Large intestine (tissue), 3 donors: Measurements from ENCODE around the gene PBX2. TPM values are rescaled to one million over a fixed set of nuclear protein-coding genes. Genes with fewer than 3 reads are reported as not detected.
"Not testable (repeated sequence)": the region's sequence is repeated elsewhere in the genome, so short reads cannot be mapped to it uniquely, and the experiment has no call there.

Source experiments
- DNase-seq, 2 donors: peaks; one replicate each; pipeline versions ENCODE4 v3.0.0 to v3.0.0-alpha.2; 2013
- H3K27ac ChIP-seq: one replicate; pipeline ENCODE4 v1.5.1; 2013; ENCODE audit warnings: low read length
- H3K27me3 ChIP-seq: 2 replicates; pipeline ENCODE4 v1.6.1; 2013; ENCODE audit warnings: low read length; ENCODE audit not compliant: control insufficient read depth, insufficient read depth
- H3K36me3 ChIP-seq: 2 replicates; pipeline ENCODE4 v1.6.1; 2013; ENCODE audit warnings: low read length; ENCODE audit not compliant: control insufficient read depth, insufficient read depth
- H3K4me1 ChIP-seq: one replicate; pipeline ENCODE4 v1.6.1; 2013; ENCODE audit warnings: low read length; ENCODE audit not compliant: control insufficient read depth, insufficient read depth
- H3K4me3 ChIP-seq: one replicate; pipeline ENCODE4 v1.5.1; 2013; ENCODE audit warnings: low read length
- H3K9me3 ChIP-seq: one replicate; pipeline ENCODE4 v1.6.1; 2013; ENCODE audit warnings: mild to moderate bottlenecking, low read depth, low read length, moderate library complexity; ENCODE audit not compliant: control insufficient read depth
- WGBS: methylation state at CpG from one replicate; pipeline ENCODE4 v1.1.5; 2013; ENCODE audit warnings: low lambda C conversion rate; ENCODE audit not compliant: insufficient coverage; 5-methylcytosine and 5-hydroxymethylcytosine counted together
- polyA plus RNA-seq: library from polyadenylated mRNA; unstranded; fragments of 120-200 nt; gene quantifications from one replicate; pipeline ENCODE4 v1.2.1, GENCODE V29; 2013

PBX2 gene
- polyA plus RNA-seq, 1 donor, result 125 TPM

DNA sequence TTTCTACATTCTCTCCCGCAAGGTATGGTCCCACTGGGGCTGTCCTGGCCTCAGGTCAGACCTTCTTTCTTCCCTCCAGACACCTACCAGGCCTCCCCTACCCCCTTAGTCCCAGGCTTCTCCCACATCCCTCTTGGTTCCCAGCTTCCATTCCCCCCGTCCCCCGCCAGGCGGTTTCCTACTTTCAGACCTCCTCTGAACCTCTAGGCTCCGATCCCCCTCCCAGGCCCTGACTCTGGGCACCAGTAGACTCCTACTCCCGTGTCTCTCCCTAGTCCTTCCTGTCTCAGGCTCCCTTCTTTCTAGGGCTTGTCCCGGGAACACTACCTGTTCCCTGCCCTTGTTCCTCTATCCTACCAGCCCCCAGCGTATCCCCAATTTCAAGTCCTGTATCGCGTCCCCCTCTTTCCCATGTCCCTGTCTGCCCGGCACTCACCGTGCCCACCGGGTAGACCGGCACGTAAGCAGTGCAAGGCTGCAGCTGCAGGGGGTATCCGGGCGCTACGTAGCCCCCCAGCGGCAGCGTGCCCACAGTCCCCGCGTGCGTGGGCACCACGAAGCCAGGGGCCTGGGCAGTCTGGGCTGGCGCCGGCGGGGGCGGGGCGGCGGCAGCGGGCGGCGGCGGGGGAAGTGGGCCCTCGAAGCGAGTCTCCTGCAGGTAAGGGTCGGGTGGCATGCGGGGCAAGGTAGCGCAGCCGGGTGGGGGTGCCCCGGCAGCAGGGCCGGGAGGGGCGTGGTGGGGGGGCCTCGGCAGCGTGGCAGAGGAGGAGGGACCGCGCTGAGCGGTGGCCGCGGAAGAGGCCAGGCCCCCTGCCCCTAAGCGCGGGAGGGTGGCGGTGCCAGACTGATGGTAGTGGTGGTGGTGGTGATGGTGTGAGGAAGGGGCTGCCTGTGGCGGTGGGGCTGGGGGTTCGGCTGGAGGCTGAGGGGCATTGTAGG is 39.8 kb downstream of the PBX2 start:
- DNase-seq, result no peak
- Histone ChIP-seq H3K36me3 (no peaks in the 10 kb centered on the region), H3K27me3 (peaks cover 11% of the 10 kb centered on the region), H3K4me3 (no peak overlapping the region), H3K9me3 (peaks cover 7% of the 10 kb centered on the region), H3K27ac (no peak overlapping the region), H3K4me1 (peaks cover 30% of the 10 kb centered on the region)
- 80% methylated on average over 2 of the region's 55 CpGs for WGBS

DNA sequence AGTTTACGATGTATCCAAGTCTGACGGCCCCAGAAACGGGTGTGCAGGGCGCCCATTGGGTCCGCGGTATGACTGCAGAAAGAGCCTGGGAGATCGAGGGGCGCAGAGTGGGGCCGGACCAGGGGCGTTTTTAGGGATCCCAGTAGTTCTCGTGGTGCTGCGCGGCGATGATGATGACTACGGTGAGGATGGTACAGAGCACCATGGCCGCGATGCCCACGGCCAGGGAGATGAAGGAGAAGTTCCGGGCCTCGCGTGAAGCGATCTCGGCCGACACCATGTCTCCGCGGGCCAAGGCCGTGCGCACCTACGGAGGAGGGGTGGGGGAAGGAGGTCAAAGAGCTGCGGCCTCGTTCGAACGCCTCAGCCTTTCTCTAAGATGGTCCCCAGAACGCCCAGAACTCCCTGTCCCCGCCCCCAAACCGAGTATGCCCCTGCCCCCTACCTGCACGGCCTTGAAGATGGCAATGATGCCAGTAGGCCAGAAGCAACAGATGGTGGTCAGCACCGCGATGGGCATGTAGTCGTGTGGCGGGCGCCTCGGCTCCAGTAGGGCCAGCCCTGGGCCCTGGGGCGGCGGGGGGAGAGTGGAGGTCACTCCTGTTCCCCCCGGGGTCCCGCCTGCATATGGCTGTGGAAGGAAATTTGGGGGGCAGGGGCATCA is 40.8 kb downstream of the PBX2 start:
- peaks cover 11% of the 10 kb centered on the region for H3K27me3 ChIP-seq
- peaks cover 7% of the 10 kb centered on the region for H3K9me3 ChIP-seq
- no CpG with 5 or more reads among the region's 47 CpGs for WGBS
- no peak for DNase-seq
- H3K27ac ChIP-seq, result no peak overlapping the region
- H3K4me3 ChIP-seq, result peak overlapping the region; percentile 41
- H3K4me1 ChIP-seq, result peaks cover 25% of the 10 kb centered on the region
- no peaks in the 10 kb centered on the region for H3K36me3 ChIP-seq

DNA sequence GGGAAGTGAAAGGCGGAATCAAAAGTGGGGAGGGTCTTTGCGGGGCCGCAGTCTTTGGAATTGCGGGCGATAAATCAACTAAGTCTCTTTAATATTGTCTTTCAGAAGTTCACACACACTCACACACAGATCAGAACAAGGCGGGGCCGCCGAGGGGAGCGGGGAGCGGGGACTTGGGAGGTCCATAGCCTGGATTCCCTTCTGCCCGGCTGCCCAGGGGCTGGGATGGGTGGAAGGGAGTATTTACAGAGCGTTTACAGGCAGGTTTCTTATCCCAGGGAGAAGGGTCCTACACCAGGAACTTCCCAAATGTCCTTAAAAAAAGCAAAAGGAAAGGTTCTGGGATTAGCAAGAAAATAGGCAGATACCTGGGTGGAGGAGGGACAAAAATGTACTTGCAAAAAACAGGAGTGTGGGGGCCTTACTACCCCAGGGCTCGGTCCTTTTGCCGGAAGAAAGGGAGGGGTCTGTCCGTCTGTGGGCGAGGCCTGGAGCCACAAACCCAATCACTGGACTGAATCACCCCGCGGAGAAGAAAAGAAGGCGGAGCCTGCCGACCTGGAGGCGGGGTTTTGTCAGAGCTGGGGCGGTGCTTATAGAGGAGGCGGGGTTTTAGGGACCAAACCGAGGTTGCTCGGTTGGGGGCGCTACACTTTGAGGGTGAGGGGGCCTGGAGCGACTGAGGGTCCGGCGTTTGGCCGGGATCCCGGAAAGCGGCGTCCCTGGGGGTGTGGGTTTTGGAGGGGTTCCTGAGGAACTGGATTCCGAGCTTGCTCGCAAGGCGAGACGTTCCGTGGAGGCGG is 41.5 kb downstream of the PBX2 start:
- H3K4me1 ChIP-seq, result peaks cover 25% of the 10 kb centered on the region

DNA sequence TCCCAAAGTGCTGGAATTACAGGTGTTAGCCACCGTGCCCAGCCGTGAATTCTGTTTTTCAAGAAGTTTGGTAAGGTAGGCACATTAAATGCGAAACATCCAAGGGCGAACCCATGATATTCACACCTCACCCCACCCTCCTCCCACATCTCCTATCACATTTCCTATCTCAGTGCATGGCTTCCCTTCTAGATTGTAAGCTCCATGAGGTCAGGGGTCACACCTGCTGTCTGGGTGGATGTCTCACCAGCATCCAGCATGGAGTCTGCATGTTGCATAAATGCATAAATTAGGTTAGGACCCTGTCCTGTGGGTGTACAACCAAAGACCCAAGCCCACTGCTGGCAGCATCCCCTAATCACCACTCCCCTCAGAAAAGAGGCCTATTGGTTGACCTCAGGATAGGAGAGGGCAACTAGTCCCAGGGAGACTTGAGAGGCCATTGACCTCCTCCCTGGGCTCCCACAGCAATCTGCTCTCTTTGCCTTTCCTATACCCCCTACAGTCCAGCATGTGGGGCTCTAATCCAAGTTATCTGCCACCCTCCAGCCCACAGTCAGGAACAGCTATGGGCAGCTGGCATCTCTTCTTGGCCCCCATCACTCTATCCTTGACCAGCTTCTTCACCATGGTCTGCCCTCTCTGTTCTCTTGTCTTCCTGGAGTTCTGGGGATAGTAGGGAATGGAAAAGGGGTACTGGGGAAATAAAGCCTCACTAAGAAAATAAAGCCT is 42.4 kb downstream of the PBX2 start:
- Histone ChIP-seq H3K27ac (no peak overlapping the region), H3K4me1 (peaks cover 17% of the 10 kb centered on the region), H3K36me3 (no peaks in the 10 kb centered on the region), H3K9me3 (peaks cover 7% of the 10 kb centered on the region), H3K27me3 (peaks cover 11% of the 10 kb centered on the region), H3K4me3 (no peak overlapping the region)
- DNase-seq, result no peak
- no CpG with 5 or more reads among the region's 4 CpGs for WGBS

More for the DNA sequence above, 41.5 kb downstream of the PBX2 start:
- peaks cover 7% of the 10 kb centered on the region for H3K9me3 ChIP-seq
- peak overlapping the region; percentile 41 for H3K4me3 ChIP-seq
- H3K27me3 ChIP-seq, result peaks cover 11% of the 10 kb centered on the region
- peak; percentile 75 to 80 for DNase-seq
- WGBS, result no CpG with 5 or more reads among the region's 39 CpGs
- no peak overlapping the region for H3K27ac ChIP-seq
- no peaks in the 10 kb centered on the region for H3K36me3 ChIP-seq

DNA sequence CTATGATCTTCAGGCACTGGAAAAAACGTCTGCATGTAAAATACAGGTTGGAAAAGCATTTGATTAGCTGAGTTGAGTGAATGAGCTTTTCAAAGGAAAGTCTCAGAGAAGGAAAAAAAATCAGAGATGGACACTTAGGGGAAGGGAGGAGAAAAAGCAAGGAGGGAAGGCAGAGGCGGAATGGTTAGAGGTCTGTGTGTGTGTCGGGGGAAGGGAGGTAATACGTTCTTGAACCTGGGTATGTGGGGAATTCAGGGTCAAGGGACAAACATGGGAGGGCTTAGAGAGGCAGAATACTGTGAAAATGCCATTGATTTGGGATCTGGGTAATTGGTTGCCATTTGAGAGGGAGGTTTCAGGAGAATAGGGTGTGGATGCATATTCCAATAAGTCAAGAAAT is 43.3 kb downstream of the PBX2 start:
- WGBS, result 83% methylated on average over 1 of the region's 4 CpGs
- Histone ChIP-seq H3K36me3 (no peaks in the 10 kb centered on the region), H3K27ac (no peak overlapping the region), H3K4me1 (peaks cover 17% of the 10 kb centered on the region), H3K27me3 (peaks cover 11% of the 10 kb centered on the region), H3K4me3 (no peak overlapping the region), H3K9me3 (peaks cover 7% of the 10 kb centered on the region)
- no peak for DNase-seq

DNA sequence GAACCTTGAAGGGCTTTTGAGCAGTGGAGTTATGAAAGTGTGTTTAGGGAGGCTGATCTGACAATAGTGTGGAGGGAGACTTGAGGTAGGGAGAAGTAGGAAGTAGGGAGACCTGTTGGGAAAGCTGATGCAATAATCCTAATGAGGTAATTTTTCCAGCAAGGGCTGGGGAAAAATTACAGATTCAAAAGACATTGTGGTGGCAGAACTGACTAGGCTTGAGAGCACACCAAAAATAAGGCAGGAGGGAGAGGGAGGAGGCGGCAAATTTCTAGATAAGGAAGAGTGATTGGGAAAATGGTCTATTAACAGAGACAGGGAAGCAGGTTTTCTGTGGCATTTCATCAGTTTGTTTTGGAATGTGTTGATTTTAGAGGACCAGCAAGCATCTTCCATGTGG is 43.7 kb downstream of the PBX2 start:
- H3K36me3 ChIP-seq, result no peaks in the 10 kb centered on the region
- no peak overlapping the region for H3K27ac ChIP-seq
- DNase-seq, result peak in 1 of 2 donors; percentile 33
- H3K27me3 ChIP-seq, result peaks cover 11% of the 10 kb centered on the region
- H3K4me3 ChIP-seq, result no peak overlapping the region
- WGBS, result 83% methylated on average over 1 of the region's 1 CpG
- peaks cover 7% of the 10 kb centered on the region for H3K9me3 ChIP-seq
- peaks cover 20% of the 10 kb centered on the region for H3K4me1 ChIP-seq

DNA sequence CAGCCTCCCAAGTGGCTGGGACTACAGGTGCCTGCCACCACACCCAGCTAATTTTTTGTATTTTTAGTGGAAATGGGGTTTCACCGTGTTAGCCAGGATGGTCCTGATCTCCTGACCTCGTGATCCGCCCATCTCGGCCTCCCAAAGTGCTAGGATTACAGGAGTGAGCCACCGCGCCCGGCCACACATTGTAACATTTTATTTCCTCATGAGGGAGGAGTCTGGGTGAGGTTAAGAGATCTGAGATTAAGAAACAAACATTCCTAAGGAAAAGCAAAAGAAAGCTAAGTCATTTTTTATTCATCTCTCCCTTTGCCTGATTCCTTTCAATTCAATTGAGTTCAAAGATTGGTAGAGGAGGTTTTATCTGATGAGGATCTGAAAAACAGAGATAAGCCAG is 45.8 kb downstream of the PBX2 start:
- H3K27ac ChIP-seq, H3K9me3 ChIP-seq, H3K4me3 ChIP-seq, H3K36me3 ChIP-seq, H3K27me3 ChIP-seq: not testable (repeated sequence)
- WGBS, result no CpG with 5 or more reads among the region's 7 CpGs
- peak in 1 of 2 donors; percentile 55 for DNase-seq
- peaks cover 26% of the 10 kb centered on the region for H3K4me1 ChIP-seq

DNA sequence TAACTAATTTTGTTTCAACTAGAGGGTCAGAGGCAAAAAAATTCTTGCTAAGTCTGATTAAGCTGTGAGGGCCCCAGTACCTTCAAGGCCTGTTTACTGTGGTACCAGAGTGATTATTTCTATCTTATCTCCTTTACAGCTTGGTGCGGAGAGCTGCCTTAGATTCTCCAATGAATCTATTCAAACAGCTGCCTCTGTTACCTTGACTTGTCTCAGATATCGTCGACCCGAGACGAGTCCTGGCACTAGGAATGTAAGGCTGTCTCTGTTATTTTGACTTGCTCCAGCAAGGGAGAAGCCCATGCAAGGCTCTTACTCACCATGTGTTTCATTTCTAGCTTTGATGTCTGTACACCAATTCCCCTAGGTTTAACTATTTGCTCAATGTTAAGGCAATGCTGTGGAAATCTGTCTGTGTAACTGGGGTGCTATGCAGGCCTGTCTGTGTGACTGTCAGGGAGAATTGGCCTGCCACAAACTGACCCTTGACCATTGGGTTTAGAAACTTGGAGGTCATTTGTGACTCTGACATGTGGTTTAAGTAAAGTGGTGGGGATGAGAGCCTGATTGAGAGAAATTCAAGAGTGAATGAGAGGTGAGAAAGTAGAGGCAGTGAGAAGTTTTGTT is 49.5 kb downstream of the PBX2 start:
- Histone ChIP-seq H3K36me3 (no peaks in the 10 kb centered on the region), H3K4me3 (no peak overlapping the region), H3K4me1 (peaks cover 17% of the 10 kb centered on the region), H3K27ac (peak overlapping the region; percentile 0), H3K9me3 (no peaks in the 10 kb centered on the region), H3K27me3 (no peaks in the 10 kb centered on the region)
- DNase-seq, result peak in 1 of 2 donors; percentile 19
- no CpG with 5 or more reads among the region's 5 CpGs for WGBS

DNA sequence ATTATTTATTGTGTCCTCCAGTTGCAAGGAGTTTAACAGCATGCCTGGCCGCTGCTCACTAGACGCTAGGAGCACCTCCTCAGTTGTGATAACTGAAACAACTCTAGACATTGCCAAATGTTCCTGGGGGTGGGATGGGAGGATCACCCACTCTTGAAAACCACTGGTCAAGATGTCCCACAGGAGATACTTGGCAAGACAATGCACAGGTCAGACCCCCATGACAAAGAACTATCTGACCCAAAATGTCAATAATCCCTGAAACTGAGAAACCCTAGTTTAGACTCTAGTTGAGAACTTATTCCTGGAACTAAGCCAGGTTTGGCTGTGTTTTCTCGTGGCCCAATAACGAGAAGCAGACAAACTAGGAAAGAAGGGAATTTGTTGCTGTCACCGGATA is 50.4 kb downstream of the PBX2 start:
- H3K27ac ChIP-seq, result no peak overlapping the region
- no peaks in the 10 kb centered on the region for H3K9me3 ChIP-seq
- 79% methylated on average over 2 of the region's 5 CpGs for WGBS
- no peak overlapping the region for H3K4me3 ChIP-seq
- no peak for DNase-seq
- H3K27me3 ChIP-seq, result no peaks in the 10 kb centered on the region
- no peaks in the 10 kb centered on the region for H3K36me3 ChIP-seq
- peaks cover 17% of the 10 kb centered on the region for H3K4me1 ChIP-seq
